ENCODE results near the gene INTS15.

INTS15 gene

DNA sequence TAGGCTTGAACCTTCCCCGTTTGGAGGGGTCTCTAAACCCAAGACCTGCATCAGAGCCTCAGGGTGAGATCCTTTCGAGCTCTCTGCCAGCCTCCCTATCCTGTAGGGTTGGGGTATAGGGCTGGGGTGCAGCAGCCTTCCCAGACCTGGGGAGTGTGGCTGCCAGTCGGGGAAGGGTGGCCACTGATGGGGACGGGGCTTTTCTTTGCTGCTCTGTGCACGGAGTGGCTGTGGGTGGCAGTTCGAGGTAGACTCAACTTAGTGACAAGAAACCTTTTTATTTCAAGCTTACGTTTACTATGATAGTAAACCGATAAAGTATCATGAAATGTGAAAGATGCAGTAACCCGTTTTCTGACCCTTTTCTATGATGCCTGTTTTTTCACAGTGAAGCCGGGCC is 60.3 kb downstream of the INTS15 start:
- DNase-seq (no peak), ATAC-seq (ENCODE audit: insufficient read depth, low read depth) (no peak)
- H3K9me3 ChIP-seq (ENCODE audit: insufficient read depth, low read length, severe bottlenecking) = peaks cover 7% of the 10 kb centered on the region
- no peak overlapping the region for H2AFZ ChIP-seq (ENCODE audit: low read depth, low read length)
- no peak overlapping the region for H3K27ac ChIP-seq (ENCODE audit: low read length)
- TF ChIP-seq, protein P1, sequence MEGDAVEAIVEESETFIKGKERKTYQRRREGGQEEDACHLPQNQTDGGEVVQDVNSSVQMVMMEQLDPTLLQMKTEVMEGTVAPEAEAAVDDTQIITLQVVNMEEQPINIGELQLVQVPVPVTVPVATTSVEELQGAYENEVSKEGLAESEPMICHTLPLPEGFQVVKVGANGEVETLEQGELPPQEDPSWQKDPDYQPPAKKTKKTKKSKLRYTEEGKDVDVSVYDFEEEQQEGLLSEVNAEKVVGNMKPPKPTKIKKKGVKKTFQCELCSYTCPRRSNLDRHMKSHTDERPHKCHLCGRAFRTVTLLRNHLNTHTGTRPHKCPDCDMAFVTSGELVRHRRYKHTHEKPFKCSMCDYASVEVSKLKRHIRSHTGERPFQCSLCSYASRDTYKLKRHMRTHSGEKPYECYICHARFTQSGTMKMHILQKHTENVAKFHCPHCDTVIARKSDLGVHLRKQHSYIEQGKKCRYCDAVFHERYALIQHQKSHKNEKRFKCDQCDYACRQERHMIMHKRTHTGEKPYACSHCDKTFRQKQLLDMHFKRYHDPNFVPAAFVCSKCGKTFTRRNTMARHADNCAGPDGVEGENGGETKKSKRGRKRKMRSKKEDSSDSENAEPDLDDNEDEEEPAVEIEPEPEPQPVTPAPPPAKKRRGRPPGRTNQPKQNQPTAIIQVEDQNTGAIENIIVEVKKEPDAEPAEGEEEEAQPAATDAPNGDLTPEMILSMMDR (IDR thresholded peaks at IDR 0.05; ENCODE audit: borderline replicate concordance, extremely low read depth, low read length, poor library complexity, severe bottlenecking) = no peak
- no peak for TF ChIP-seq EZH2 (IDR thresholded peaks at IDR 0.05; ENCODE audit: borderline replicate concordance, low read depth, low read length, severe bottlenecking)
- H3K9ac ChIP-seq (ENCODE audit: low read depth, low read length) = no peak overlapping the region
- H3K4me2 ChIP-seq (ENCODE audit: insufficient read depth, low read length) = no peak overlapping the region
- H3K36me3 ChIP-seq (ENCODE audit: insufficient read depth, low read length) = peaks cover 84% of the 10 kb centered on the region
- peaks cover 51% of the 10 kb centered on the region for H4K20me1 ChIP-seq (ENCODE audit: insufficient read depth, low read length)
- H3K4me3 ChIP-seq (ENCODE audit: low read depth in 1 of 2, low read length in 2 of 2) = no peak overlapping the region
- H3K4me1 ChIP-seq (ENCODE audit: insufficient read depth, low read length) = no peaks in the 10 kb centered on the region
- H3K79me2 ChIP-seq (ENCODE audit: insufficient read depth, low read length) = peaks cover 30% of the 10 kb centered on the region
- no peaks in the 10 kb centered on the region for H3K27me3 ChIP-seq (ENCODE audit: insufficient read depth, low read length, poor library complexity)

DNA sequence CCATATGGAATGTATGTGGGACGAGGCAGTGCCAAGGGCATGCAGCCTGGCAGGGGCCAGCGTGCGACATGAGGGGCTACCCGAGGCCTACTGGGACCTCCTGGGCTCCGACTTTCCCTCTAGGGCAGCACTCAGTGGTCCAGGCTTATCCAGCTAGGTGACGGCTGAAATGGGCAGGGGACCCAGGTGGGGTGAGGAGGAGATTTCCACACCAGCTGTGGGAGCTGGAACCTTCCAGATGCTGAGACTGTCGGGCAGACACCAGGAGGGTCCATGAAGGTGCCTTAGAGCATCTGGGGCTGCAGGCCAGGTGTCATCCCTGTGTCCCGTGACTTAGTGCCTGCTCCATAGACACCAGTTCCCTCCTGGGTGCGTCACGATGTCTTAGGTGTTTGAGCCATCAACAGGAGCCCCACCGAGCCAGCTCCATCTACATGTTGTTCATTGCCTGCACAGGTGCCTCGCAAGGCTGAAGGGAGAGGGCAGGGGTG is 60.7 kb downstream of the INTS15 start:
- Histone ChIP-seq H2AFZ (ENCODE audit: low read depth, low read length) (no peak overlapping the region), H3K9me3 (ENCODE audit: insufficient read depth, low read length, severe bottlenecking) (peaks cover 7% of the 10 kb centered on the region), H3K4me1 (ENCODE audit: insufficient read depth, low read length) (no peaks in the 10 kb centered on the region), H3K9ac (ENCODE audit: low read depth, low read length) (no peak overlapping the region), H3K4me2 (ENCODE audit: insufficient read depth, low read length) (no peak overlapping the region), H3K27me3 (ENCODE audit: insufficient read depth, low read length, poor library complexity) (no peaks in the 10 kb centered on the region), H3K27ac (ENCODE audit: low read length) (no peak overlapping the region), H3K79me2 (ENCODE audit: insufficient read depth, low read length) (peaks cover 29% of the 10 kb centered on the region), H3K36me3 (ENCODE audit: insufficient read depth, low read length) (peaks cover 84% of the 10 kb centered on the region), H3K4me3 (ENCODE audit: low read depth in 1 of 2, low read length in 2 of 2) (no peak overlapping the region), H4K20me1 (ENCODE audit: insufficient read depth, low read length) (peaks cover 56% of the 10 kb centered on the region)
- DNase-seq (no peak), ATAC-seq (ENCODE audit: insufficient read depth, low read depth) (no peak)
- TF ChIP-seq EZH2 (IDR thresholded peaks at IDR 0.05; ENCODE audit: borderline replicate concordance, low read depth, low read length, severe bottlenecking) = no peak
- TF ChIP-seq, protein P1 (IDR thresholded peaks at IDR 0.05; ENCODE audit: borderline replicate concordance, extremely low read depth, low read length, poor library complexity, severe bottlenecking) = no peak

- H4K20me1 ChIP-seq (ENCODE audit: insufficient read depth, low read length) = peaks cover 52% of the 10 kb centered on the region
These were observed 62.1 kb downstream of the INTS15 start for GRCh38 chr7:6651851-6652445.

More at GRCh38 chr7:6651851-6652445, 62.1 kb downstream of the INTS15 start:
- Histone ChIP-seq H3K4me2 (ENCODE audit: insufficient read depth, low read length) (no peak overlapping the region), H3K27ac (ENCODE audit: low read length) (no peak overlapping the region), H2AFZ (ENCODE audit: low read depth, low read length) (no peak overlapping the region), H3K79me2 (ENCODE audit: insufficient read depth, low read length) (peaks cover 27% of the 10 kb centered on the region), H3K9me3 (ENCODE audit: insufficient read depth, low read length, severe bottlenecking) (peaks cover 7% of the 10 kb centered on the region), H3K27me3 (ENCODE audit: insufficient read depth, low read length, poor library complexity) (no peaks in the 10 kb centered on the region), H3K4me3 (ENCODE audit: low read depth in 1 of 2, low read length in 2 of 2) (no peak overlapping the region), H3K36me3 (ENCODE audit: insufficient read depth, low read length) (peaks cover 72% of the 10 kb centered on the region), H3K9ac (ENCODE audit: low read depth, low read length) (no peak overlapping the region), H3K4me1 (ENCODE audit: insufficient read depth, low read length) (no peaks in the 10 kb centered on the region)
- DNase-seq (no peak), ATAC-seq (ENCODE audit: insufficient read depth, low read depth) (no peak)
- no peak for TF ChIP-seq EZH2 (IDR thresholded peaks at IDR 0.05; ENCODE audit: borderline replicate concordance, low read depth, low read length, severe bottlenecking)
- TF ChIP-seq, protein P1 (IDR thresholded peaks at IDR 0.05; ENCODE audit: borderline replicate concordance, extremely low read depth, low read length, poor library complexity, severe bottlenecking) = no peak

Data from DND-41 (cell line).